ENCODE data around the gene PHIP. TPM values are rescaled to one million over a fixed set of nuclear protein-coding genes. Genes with fewer than 3 reads are reported as not detected.

Gene PHIP
- total and polyA plus RNA-seq, 8 donors, result 27.3 to 82.2 (median 69.2) TPM

DNA sequence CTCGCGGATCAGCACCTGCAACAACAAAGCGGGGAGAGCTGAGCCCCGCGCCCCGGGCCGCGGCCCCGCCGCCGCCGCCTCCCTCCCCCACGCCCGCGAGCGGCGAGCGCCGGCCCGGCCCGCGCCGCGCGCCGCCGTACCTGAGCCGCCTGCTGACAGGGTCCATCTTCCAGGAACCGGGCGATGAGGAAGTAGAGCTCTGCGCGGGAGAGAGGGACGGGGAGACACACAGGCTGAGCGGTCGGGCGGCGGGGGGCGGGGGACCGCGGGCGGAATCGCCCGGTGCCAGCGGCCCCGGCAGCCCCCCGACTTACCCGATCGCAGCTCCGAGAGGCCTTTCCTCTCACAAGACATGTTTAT is 359 bp downstream of the PHIP start:
- Histone ChIP-seq H3K27ac (peak overlapping the region; percentile 99), H3K36me3 (no peaks in the 10 kb centered on the region), H3K9me3 (no peaks in the 10 kb centered on the region), H3K4me3 (peak overlapping the region; percentile 66 to 84), H3K4me1 (peaks cover 4 to 43% of the 10 kb centered on the region in 2 donors), H3K27me3 (no peaks in the 10 kb centered on the region)
- DNase-seq (peak in 1 of 4 donors; percentile 89), ATAC-seq (peak; percentile 20)
- intact Hi-C loops (cut with DNase I), result no loop called here
- TF ChIP-seq, protein P1, sequence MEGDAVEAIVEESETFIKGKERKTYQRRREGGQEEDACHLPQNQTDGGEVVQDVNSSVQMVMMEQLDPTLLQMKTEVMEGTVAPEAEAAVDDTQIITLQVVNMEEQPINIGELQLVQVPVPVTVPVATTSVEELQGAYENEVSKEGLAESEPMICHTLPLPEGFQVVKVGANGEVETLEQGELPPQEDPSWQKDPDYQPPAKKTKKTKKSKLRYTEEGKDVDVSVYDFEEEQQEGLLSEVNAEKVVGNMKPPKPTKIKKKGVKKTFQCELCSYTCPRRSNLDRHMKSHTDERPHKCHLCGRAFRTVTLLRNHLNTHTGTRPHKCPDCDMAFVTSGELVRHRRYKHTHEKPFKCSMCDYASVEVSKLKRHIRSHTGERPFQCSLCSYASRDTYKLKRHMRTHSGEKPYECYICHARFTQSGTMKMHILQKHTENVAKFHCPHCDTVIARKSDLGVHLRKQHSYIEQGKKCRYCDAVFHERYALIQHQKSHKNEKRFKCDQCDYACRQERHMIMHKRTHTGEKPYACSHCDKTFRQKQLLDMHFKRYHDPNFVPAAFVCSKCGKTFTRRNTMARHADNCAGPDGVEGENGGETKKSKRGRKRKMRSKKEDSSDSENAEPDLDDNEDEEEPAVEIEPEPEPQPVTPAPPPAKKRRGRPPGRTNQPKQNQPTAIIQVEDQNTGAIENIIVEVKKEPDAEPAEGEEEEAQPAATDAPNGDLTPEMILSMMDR (IDR thresholded peaks at IDR 0.05), result no peak

DNA sequence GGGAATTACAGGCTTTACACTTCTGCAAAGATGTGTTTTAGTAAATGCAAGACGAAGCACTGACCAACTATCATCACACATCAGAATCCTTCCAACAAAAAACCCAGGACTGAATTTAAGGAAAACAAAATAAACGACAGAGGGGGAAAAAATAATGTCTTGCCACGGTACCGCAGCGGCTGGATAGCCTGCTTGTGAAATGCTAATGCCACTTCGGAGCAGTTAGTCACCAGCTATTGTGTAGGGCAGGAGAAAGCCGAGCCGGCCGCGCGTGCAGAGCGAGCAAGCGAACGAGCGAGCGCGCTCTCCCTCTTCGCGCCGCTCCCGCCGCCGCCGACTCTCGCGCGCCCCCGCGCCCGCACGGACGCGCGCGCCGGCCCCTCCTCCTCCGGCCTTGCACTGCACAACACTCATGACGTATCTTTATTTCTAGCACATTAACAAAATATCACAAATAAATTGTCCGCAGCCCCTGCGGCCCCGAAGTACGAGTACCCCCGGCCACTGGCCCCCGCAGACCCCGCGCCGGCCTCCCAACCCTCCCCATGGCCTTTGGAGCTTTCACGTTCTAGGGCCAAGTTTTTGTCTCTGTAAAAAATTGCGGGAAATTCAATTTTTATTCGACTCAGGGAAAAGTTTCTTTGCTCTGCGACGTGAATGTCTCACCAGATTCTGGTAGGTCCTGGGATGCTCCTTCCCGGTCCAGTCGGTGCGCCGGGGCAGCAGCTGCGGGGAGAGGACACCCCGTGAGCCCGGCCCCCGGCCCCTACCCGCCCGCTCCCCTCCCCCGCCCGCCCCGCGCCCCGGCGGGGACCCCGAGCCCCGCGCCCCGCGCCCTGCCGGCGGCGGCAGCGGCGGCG is 1.0 kb downstream of the PHIP start:
- Histone ChIP-seq H3K36me3 (peaks cover 0 to 4% of the 10 kb centered on the region in 2 donors), H3K27ac (peak overlapping the region; percentile 97 to 99), H3K9me3 (no peaks in the 10 kb centered on the region), H3K4me1 (peaks cover 4 to 50% of the 10 kb centered on the region in 2 donors), H3K27me3 (no peaks in the 10 kb centered on the region), H3K4me3 (peak overlapping the region; percentile 46 to 84)
- TF ChIP-seq, protein P1 (IDR thresholded peaks at IDR 0.05), result no peak
- intact Hi-C loops (cut with DNase I), result no loop called here
- DNase-seq (peak; percentile 91 to 99 (median 92)), ATAC-seq (peak; percentile 82)

DNA sequence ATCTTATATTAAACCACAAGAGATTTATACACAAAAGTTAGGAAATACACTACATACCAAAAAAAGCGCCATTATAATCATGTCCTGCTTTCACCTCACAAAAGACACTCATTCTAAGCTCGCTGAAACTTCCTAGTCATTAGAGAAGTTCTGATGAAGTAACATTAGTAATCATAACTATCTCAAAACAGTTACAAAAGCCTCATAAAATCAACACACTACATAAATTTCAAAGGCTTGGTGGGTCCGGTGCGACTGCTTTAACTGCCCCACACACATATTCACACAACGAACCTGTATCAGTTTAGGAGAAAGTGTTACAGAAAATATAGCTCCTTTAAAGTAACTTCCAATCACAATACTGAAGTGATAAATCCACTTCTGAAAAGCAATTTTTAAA is 1.9 kb downstream of the PHIP start:
- H3K27ac ChIP-seq, result peak overlapping the region; percentile 97 to 99
- H3K36me3 ChIP-seq, result peaks cover 0 to 5% of the 10 kb centered on the region in 2 donors
- intact Hi-C loops (cut with DNase I), result no loop called here
- no peaks in the 10 kb centered on the region for H3K27me3 ChIP-seq
- ATAC-seq, result no peak
- peaks cover 4 to 56% of the 10 kb centered on the region in 2 donors for H3K4me1 ChIP-seq
- DNase-seq, result peak in 1 of 4 donors; percentile 30
- peak overlapping the region; percentile 46 to 84 for H3K4me3 ChIP-seq
- TF ChIP-seq, protein P1 (IDR thresholded peaks at IDR 0.05), result no peak
- no peaks in the 10 kb centered on the region for H3K9me3 ChIP-seq

DNA sequence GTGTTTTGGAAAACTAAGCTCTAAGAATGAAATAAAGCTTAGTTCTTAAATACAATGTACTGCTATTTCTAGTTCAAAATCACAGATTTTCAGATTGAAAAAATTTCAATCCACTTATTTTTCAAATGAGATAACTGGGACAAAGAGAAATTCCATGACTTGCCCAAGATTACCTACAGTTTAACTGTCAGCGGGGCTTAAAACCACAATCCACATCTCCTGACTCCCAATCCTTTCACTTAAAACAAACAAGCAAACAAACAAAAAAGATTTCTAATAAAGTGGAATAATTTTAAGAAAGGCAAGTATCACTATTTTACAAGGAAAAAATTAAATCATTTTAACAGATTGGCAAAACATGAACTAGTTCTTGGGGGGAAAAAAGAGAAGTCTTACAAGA is 4.2 kb downstream of the PHIP start:
- peaks cover 8 to 62% of the 10 kb centered on the region in 2 donors for H3K4me1 ChIP-seq
- TF ChIP-seq, protein P1 (IDR thresholded peaks at IDR 0.05), result no peak
- ATAC-seq (no peak), DNase-seq (no peak)
- intact Hi-C loops (cut with DNase I), result no loop called here
- no peak overlapping the region for H3K27ac ChIP-seq
- peaks cover 0 to 5% of the 10 kb centered on the region in 2 donors for H3K36me3 ChIP-seq
- no peaks in the 10 kb centered on the region for H3K27me3 ChIP-seq
- H3K4me3 ChIP-seq, result no peak overlapping the region
- H3K9me3 ChIP-seq, result no peaks in the 10 kb centered on the region

DNA sequence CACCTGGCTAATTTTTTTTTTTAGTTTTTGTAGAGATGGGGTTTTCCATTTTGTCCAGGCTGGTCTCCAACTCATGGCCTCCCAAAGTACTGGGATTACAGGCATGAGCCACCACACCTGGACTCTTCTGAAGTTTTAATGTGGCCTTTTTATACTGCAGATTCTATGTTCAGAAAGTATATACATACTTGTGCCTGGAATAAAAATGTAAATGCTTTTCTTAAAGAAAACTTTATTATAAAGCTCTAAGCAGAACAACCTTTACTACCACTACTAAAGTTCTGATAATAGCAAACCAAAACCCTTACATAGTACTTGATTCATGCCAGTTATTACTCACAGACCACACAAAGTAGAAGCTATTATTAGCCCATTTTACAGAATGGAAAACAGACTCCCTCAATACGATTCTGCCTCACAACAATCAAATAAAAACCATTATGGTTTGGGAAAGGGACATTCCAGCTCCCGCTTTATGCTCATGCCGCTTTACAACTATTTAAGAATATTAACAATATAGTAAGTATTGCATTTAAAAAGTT is 5.3 kb downstream of the PHIP start:
- H3K4me1 ChIP-seq, result peaks cover 8 to 62% of the 10 kb centered on the region in 2 donors
- H3K36me3 ChIP-seq, result peaks cover 0 to 8% of the 10 kb centered on the region in 2 donors
- H3K9me3 ChIP-seq, result no peaks in the 10 kb centered on the region
- ATAC-seq (no peak), DNase-seq (no peak)
- TF ChIP-seq, protein P1 (IDR thresholded peaks at IDR 0.05), result no peak
- no peak overlapping the region for H3K27ac ChIP-seq
- intact Hi-C loops (cut with DNase I), result no loop called here
- H3K27me3 ChIP-seq, result no peaks in the 10 kb centered on the region
- H3K4me3 ChIP-seq, result no peak overlapping the region
